ENCODE data around the gene ABCA13.

ABCA13 gene

DNA sequence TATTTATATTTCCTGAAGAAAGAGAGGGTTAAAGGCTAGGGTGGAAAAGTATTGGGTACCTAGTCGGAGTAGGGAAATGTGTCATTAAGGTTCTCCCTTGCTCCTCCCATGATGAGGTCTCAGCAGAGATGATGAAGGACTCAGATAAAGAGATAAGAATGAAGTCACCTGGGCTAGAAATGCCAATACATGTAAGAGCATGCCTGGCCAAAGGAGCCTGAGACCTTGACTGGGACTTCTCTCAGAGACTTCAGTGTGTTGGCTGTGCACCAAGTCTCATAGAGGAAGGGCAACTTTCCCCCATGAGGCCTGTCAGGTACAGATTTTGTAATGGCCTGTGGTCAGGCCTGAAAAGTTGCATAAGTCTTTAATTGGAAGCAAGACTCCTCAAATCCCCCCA, 392.1 kb downstream of the ABCA13 start:
- no peak overlapping the region for H3K4me3 ChIP-seq (ENCODE audit: low read length)
- TF ChIP-seq, protein P1, sequence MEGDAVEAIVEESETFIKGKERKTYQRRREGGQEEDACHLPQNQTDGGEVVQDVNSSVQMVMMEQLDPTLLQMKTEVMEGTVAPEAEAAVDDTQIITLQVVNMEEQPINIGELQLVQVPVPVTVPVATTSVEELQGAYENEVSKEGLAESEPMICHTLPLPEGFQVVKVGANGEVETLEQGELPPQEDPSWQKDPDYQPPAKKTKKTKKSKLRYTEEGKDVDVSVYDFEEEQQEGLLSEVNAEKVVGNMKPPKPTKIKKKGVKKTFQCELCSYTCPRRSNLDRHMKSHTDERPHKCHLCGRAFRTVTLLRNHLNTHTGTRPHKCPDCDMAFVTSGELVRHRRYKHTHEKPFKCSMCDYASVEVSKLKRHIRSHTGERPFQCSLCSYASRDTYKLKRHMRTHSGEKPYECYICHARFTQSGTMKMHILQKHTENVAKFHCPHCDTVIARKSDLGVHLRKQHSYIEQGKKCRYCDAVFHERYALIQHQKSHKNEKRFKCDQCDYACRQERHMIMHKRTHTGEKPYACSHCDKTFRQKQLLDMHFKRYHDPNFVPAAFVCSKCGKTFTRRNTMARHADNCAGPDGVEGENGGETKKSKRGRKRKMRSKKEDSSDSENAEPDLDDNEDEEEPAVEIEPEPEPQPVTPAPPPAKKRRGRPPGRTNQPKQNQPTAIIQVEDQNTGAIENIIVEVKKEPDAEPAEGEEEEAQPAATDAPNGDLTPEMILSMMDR (conservative IDR thresholded peaks at IDR 0.05; ENCODE audit: low read length) = no peak
- DNase-seq (ENCODE audit: low read depth) = no peak

DNA sequence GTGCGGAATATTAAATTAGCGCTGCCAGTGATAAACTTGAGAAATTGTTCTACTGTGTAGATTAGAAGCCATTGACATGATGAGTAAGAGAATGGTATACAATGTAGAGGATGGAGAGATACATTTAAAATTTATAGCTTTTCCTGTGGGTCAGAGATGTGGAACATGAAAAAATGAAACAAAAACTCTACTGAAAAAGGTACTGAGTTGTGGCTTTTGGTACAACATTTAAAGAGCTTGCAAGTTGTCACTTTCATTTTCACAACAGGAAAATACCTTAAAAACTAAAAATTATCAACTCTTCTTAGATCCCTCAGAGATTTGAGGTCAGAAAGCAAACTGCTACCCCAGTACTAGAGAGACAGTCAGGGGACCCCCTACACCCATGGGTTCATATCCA, 404.3 kb downstream of the ABCA13 start:
- no peak for DNase-seq (ENCODE audit: low read depth)
- no peak overlapping the region for H3K4me3 ChIP-seq (ENCODE audit: low read length)
- TF ChIP-seq, protein P1 (conservative IDR thresholded peaks at IDR 0.05; ENCODE audit: low read length) = no peak

GRCh38 chr7:48587475-48587874, 416.2 kb downstream of the ABCA13 start:
- no peak overlapping the region for H3K4me3 ChIP-seq (ENCODE audit: low read length)
- TF ChIP-seq, protein P1 (conservative IDR thresholded peaks at IDR 0.05; ENCODE audit: low read length) = no peak
- no peak for DNase-seq (ENCODE audit: low read depth)

DNA sequence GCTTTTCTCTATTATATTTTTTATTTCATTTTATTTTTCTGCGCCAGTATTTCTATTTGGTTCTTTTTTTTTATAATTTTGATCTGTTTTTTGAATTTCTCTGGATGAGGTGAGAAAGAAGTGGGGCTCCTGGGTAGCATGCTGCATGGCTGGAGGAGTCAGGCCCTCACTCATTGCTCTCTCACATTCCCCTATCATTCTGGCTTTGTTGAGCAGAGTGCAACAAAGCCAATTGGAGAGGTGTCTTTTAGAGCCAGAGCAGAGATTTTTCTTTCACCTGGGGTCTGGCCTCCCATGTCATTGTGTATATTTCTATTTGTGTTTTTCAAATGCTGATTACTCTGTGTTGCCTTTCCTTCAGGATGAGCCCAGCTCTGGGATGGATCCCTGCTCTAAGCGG, 423.1 kb downstream of the ABCA13 start:
- no peak for DNase-seq (ENCODE audit: low read depth)
- no peak overlapping the region for H3K4me3 ChIP-seq (ENCODE audit: low read length)
- TF ChIP-seq, protein P1 (conservative IDR thresholded peaks at IDR 0.05; ENCODE audit: low read length) = no peak

GRCh38 chr7:48595756-48596155, 424.5 kb downstream of the ABCA13 start:
- no peak for DNase-seq (ENCODE audit: low read depth)
- TF ChIP-seq, protein P1 (conservative IDR thresholded peaks at IDR 0.05; ENCODE audit: low read length) = no peak
- no peak overlapping the region for H3K4me3 ChIP-seq (ENCODE audit: low read length)

DNA sequence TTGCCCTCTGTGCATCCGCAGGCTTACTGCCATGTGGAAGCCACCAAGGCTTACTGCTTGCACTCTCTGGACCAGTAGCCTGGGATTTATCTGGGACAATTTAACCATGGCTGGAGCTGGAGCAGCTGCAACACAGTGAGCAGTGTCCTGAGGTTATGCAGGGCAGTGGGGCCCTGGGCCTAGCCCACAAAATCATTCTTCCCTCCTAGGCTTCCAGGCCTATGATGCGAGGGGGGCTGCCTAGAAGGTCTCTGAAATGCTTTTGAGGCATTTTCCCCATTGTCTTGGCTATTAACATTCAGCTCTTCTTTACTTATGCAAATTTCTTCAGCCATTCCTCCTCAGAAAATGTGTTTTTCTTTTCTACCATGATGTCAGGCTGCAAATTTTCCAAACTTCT, 439.4 kb downstream of the ABCA13 start:
- H3K4me3 ChIP-seq (ENCODE audit: low read length) = no peak overlapping the region
- TF ChIP-seq, protein P1 (conservative IDR thresholded peaks at IDR 0.05; ENCODE audit: low read length) = no peak
- no peak for DNase-seq (ENCODE audit: low read depth)

DNA sequence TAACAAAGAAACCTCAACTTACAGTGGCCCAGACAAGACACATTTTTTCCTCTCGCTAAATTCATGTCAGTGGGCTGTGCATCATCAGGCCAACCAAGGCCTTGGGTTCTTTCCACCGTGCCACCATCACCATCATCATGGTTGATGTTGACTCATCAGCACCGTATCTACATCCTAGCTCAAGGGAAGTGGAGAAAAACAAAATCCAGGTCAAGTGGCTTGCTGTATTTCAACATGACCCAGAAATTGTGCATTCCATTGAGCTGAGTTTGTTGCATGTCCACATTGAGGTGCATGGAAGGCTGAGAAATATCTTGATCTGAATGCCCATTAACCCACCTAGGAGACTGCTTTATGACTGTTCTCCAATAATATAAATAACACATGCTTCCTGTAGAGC, 440.7 kb downstream of the ABCA13 start:
- TF ChIP-seq, protein P1 (conservative IDR thresholded peaks at IDR 0.05; ENCODE audit: low read length) = no peak
- H3K4me3 ChIP-seq (ENCODE audit: low read length) = no peak overlapping the region
- no peak for DNase-seq (ENCODE audit: low read depth)
